HG02642 (cell line): ENCODE data around the gene FLNB.
A peak's percentile ranks its signal among the peaks of the same experiment; 100 is the strongest.

ENCODE experiments used
- ATAC-seq: cut with Tn5 transposase; IDR thresholded peaks from one replicate; pipeline ENCODE4 v1.9.1; 2021; ENCODE audit warnings: mild to moderate bottlenecking; ENCODE audit not compliant: unreplicated experiment, poor library complexity

The FLNB gene

DNA sequence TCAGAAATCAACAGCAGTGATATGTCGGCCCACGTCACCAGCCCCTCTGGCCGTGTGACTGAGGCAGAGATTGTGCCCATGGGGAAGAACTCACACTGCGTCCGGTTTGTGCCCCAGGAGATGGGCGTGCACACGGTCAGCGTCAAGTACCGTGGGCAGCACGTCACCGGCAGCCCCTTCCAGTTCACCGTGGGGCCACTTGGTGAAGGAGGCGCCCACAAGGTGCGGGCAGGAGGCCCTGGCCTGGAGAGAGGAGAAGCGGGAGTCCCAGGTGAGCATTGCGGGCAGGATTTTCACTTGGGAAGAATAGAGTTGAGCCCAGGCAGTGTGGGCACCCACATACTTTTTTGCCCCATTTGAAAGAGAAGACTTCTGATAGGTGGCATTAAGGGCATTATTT is 145.1 kb downstream of the FLNB start:
- no peak for ATAC-seq

DNA sequence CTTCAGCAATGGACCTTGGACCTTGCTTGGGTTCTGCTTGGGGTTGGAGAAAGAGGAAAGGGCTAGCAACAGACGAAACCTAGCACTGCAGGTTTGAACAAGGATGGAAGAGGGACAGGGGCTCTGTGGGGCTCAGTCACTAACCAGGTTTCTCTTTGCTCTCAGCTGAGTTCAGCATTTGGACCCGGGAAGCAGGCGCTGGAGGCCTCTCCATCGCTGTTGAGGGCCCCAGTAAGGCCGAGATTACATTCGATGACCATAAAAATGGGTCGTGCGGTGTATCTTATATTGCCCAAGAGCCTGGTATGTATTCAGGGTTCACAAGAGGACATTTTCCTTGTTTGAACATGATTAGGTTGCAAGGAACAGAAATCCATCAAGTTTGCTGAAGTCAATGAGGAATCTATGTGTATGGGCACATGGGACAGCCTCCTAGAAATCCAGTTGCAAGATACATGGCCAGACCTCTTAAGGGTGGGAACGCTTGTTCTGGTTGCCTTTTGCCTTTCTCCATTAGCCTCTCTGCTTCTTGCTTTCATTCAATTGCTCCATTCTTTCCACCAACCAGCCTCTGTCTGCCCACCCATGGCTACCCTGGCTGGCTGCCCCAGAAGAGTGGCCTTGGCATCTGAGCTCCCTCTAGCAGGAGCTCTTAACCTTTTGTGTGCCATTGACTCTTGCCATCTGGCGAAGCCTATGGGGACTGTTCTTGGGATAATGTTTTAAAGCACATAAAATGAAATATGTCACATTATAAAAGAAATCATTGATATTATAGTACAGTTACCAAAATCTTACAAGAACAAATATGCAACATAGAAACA is 146.6 kb downstream of the FLNB start:
- no peak for ATAC-seq

DNA sequence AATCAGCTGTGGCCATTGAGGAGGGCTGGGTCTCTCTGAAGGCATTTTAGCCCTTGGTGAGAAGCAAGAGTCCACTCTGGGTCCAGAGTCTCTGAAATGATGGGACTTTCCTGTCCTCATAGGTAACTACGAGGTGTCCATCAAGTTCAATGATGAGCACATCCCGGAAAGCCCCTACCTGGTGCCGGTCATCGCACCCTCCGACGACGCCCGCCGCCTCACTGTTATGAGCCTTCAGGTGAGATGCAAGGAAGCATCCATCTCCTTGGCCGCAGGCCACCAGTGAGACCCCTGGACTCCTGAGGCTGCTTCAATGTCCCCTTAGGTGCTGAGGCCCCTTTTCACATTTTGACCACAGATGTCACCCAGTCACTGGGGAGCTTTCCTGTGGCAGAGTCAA is 147.6 kb downstream of the FLNB start:
- no peak for ATAC-seq

DNA sequence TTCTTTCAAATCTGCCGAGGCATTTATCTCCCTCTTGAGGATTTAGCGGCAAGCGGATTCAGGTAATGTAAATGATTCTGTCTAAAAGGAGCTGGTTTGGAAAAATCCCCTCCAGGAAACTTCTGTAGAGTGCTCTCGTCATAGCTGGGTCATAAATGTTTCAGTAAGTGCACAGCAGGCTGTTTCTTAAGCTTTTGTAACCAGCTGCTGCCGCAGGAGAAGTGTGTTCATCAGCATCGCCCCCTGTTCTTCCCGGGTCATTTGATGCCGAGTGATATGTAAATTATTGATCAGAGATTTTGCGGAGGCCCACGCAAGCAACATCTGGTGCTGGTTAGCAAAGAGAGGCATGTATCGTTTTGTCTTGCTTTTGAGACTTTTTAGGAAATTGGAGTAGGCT is 149.5 kb downstream of the FLNB start:
- no peak for ATAC-seq

DNA sequence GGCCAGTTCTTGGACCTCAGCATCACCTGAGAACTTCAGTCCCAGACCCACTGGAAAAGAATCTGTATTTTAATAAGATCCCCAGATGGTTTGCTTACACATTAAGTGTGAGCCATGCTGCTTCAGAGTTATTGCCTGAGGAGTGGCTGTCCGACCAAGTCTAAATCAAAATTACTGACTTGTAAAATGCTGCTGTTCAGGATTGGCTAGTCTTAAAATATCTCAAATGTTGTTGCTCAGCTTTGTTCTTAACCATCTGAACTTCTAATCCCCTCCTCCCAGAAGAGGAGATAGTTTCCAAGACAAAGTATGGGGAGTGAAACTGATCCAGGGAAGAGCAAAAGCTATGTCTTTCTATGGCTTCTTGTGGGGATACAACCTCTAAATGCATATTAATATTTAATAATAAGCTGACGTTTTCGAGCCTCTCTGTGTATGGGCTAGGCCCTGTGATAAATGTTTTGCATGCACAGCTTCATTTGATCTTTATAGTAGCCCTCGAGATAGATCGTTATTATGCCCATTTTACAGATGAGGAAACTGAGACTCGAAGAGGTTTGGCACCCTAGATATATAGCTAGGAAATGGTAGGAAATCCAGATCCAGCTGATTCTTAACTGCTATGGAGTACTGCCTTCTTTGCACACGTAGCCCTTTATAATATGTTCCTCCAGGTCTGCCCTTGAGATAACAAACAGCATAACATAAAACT is 150.4 kb downstream of the FLNB start:
- ATAC-seq = no peak

DNA sequence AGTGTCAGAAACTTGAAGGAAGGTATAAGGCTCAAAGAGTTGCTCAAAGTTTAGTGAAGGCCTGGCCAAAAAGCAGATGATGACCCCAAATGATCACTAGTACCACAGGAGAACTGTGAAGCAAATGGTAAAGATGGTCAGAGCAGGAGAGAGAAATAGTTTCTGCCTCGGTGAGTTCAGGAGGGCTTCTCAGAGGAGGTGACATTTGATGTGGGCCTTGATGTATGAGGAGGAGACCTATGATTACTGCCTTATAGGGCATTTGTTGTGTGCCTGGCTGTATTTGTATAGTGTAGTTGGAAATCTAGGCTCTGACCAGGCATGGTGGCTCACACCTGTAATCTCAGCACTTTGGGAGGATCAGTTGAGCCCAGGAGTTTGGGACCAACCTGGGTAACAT is 152.2 kb downstream of the FLNB start:
- no peak for ATAC-seq

DNA sequence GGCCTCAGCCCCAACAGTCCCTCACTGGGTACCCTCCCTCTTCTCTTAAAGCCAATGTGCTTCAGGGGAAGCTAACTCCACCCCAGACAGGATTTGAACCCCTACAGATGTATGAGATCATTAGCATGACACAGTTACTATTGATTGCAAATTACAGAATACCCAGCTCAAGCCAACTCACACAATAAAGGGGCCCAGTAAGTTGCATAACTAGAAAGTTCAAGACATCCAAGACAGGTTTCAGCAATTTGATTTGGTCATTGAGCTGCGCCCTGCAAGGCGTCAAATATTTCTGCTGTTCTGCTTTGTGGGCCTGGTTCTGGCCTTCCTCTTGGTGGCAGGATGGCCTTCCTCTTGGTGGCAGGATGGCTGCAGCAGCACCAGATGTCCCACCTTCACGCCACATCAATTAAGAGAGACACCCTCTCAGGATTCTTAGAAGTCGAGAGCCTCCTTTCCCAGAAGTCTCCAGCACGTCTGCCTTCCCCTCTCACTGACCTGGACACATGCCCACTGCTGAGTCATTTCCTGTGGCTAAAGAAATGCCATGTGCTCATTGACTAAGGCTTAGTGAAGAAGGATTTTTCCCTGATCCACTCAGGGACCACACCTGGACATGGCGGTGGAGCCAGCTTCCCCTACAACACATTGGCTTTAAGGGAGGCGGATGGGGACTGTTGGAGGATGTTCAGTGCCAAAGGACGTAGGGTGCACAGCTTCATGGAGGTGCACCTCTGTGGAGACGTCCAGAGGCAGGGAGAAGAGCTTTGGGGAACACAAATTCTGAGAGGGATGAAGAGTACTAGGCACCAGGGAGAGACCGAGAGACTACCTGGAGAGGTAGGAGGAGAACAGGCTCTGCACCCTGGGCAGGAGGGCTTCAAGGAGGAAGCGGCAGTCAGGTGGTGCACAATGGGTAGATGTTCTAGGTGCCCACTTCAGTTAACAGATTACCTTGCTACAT is 153.5 kb downstream of the FLNB start:
- no peak for ATAC-seq

DNA sequence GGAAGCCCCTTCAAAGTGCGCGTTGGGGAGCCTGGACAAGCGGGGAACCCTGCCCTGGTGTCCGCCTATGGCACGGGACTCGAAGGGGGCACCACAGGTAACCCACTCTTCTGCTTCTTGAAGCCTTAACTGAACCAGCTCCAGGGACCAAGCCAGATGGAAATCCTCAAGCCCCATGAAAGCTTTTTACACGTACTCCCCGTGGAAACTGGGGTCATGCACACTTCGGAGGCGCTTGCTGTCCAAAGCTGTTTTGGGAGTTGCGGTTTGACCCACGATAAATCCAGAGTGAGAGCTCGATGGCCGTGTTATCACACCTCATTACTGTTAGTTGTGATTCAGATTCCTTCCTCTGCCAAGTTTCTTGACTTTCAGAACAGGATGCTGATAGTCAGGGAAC is 155.0 kb downstream of the FLNB start:
- no peak for ATAC-seq

DNA sequence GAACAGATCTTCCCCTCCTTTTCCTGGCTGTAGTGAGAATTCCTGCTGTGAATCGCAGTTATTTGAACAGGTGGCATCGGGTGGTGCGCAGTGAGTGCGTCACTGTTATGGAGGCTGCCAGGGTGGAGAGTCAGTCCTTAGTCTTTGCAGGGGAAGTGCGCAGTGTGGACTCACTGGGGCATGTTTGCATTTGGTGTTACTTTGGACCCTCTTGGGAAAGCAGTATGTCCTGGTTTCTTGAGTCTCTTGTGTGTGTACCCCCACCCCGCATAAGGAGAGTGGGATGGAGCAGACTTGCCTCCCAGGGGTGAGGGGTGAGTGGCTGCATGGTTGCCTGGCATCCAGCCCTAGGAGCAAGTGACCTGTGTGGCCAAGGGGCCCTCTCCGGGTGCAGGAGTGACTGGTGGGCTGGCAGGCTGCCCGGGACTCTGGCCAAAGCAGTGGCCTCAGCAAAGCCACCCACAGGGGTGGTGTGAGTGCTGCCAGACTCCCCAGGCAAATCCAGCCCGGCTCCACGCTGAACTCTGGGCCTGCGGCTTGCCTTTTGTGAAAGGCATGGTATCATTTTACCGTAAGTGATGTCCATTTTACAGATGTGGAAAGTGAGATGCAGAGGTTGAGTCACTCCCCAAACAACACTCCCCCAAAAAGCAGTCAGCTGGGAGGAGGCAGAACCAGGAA is 156.1 kb downstream of the FLNB start:
- ATAC-seq = no peak

DNA sequence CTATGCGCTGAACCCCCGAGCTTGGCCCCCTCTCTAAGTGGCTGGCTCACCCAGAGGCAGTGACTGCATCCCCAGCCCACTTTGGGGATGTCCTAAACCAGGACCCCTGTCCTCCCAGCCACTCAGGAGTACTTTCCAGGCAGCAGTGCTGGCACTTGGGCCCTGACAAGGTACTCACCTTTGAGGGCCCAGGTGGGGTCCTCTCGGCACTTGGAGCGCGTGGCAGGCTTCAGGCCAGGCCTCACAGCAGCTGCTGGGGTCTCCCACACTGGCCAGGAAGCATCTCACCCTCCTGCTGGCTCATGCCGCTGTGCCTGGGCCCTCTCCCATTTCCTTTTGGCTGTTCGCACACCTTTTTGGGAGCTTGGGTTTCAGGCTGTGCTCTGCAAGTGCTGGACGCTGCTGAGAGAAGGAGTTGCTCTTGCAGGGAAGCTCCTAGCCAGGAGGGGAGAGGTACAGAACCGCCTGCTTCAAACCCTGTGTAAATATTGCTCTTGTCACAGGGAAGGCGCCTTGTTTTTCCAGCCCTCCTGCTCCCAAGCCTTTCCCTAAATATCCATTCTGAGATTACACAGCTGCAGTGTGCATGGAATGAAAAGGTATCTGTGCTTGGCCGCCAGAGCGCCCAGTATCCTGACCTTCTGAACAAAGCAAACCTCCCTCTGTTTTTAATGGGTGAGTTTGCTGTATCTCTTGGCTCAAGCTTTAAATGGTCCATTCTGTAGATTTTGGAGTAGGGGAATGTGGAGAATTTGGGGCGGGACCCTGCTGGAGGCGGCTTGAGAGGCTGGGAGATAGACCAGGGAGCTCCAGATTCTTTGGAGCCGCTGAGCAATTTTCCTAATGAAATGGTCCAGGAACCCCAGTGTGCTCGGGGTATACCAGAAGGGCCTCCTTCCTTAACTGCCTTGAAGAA is 156.9 kb downstream of the FLNB start:
- ATAC-seq = no peak

DNA sequence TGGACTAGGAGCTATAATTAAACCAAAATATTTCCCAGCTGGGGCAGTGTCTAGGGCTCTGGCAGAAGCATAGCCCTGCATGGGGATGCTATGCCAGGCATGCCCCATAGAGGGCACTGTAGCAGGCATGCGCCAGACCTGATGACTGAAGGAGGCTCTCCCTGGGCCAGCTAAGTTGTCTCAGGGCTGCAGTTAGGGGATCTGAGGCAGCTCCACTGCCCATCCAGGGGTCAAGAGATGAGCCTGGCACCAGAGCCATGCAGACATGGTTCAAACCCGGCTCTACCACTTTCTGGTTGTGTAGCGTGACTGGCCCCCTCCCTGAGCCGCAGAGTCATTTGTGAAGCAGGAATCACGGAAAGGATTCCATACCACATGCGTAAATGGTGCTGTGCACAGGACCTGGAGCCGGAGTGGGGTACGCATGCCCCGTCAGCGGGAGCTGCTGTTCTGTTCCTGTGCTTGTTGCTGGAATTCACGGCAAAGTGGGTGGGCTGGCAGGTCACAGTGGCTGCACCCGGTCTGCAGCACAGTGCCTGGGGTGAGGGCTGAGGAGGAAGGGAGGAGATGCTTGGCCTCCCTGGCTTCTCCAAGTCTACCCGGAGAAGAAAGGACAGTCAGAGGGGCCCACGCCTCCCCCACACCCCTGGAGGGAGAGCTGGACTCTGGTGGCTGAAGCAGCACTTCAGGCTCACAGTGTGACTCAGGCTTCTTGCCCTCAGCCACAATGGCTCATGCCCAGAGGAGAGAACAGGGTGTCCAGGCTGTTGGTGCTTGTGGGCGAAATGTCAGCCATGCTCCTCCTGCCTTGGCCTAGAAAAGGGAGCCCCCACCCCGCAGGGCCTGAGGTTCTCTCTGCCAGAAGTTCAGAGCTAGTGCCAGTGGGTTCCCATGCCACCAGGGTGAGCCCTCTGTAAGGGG is 159.5 kb downstream of the FLNB start:
- ATAC-seq = peak; percentile 79

DNA sequence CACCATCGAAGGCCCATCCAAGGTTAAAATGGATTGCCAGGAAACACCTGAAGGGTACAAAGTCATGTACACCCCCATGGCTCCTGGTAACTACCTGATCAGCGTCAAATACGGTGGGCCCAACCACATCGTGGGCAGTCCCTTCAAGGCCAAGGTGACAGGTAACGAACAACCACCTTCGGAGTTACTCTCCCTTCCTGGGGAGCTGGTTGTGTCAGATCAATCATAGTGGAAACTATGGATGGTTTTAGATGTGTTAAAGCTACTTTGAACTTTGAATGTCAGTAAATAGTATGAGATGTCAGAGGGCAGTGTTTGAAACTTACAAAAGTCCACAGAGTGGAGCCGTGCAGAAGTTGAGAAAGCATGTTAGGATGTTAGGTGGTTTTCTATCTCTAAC is 160.3 kb downstream of the FLNB start:
- ATAC-seq = no peak

DNA sequence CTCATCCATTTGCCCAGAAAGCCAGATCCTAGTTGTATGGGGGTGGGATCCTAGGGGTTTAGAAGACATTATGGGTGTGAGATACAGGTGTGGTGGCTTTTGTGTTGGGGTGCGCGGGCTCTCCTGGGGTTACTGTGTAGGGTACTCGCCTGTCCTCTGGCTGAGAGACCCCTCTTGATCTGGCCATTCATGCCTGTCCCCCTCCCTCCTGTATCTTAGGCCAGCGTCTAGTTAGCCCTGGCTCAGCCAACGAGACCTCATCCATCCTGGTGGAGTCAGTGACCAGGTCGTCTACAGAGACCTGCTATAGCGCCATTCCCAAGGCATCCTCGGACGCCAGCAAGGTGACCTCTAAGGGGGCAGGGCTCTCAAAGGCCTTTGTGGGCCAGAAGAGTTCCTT is 161.1 kb downstream of the FLNB start:
- no peak for ATAC-seq

DNA sequence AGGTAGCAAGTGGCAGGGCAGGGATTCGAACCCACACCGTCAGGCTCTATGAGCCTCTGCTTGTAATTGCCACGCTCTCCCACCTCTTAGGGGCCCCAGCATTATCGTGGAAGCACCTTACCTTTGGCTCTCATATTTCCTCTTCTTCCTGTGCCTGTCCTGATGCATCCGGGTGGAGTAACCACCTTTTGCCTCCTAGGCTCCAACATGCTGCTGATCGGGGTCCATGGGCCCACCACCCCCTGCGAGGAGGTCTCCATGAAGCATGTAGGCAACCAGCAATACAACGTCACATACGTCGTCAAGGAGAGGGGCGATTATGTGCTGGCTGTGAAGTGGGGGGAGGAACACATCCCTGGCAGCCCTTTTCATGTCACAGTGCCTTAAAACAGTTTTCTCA is 162.2 kb downstream of the FLNB start:
- ATAC-seq = no peak

DNA sequence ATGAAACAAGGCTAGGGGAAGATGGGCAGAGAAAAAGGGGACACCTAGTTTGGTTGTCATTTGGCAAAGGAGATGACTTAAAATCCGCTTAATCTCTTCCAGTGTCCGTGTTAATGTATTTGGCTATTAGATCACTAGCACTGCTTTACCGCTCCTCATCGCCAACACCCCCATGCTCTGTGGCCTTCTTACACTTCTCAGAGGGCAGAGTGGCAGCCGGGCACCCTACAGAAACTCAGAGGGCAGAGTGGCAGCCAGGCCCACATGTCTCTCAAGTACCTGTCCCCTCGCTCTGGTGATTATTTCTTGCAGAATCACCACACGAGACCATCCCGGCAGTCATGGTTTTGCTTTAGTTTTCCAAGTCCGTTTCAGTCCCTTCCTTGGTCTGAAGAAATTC is 162.9 kb downstream of the FLNB start:
- ATAC-seq = no peak

DNA sequence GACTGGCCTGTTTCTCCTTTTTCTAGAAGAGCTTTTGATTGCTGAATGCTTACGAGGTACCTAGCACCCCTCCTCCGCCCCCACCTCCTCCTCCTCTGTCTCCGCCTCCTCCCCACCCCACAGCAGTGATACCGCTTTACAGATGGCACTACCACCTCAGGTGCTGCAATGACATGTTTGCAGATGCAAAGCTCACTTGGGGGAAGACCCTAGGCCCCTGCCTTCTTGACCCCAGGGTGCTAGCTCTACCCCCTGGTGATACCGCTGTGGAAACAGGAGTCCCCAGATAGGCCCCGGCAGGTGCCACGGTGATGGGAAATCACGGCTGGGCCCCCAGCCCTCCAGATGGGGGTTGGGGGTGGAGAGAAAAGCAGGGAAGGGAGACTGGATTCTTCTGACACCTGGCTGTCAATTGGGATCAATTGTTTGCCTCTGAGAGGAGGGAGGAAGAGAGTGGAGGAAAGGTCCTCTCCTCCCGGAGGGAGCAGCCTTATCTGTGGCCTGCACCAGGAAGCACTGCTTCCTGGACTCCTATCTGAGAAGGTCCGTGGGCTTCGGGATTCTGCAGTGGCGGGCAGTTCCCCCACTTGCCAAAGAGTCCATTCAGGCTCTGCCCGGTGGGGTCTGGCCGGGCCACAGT is 164.9 kb downstream of the FLNB start:
- no peak for ATAC-seq

DNA sequence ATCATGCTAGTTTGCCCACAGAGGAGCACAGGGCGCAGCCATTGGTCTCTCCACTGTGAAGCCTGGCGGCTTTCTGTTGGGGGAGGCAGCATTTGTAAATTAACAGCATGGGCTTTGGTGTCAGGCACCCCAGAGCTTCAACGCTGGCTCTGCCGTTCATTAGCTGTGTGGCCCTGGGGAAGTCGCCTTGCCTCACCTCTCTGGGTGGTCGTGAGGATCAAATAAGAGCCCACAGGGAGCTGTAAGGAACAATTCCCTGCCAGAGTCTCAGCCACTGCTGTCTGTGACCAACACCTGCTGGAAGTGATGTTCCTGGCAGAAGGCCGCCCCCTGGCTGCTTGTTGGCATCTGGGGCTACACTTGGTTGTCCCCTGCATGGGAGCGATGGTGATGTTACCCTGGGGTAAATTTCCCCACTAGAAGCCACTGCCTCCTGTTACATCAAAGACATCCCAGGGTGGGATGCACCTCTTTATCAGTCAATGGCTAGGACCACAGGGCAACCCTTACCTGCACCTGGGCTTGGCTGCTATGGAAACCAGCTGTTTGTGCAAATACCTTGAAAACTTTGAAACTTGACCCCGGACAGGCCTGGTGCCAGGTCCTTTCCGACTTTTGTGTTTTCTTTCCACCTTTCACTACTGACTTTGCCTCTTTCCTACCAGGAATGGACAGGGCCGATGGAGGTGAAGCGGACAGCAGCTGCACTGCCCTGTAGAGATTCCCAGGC is 165.6 kb downstream of the FLNB start:
- ATAC-seq = no peak
